GM12878 (cell line): ENCODE results near the gene CD86. TPM values are rescaled to one million over a fixed set of nuclear protein-coding genes. Genes with fewer than 3 reads are reported as not detected.
A peak's percentile ranks its signal among the peaks of the same experiment; 100 is the strongest.

Source experiments
- ATF7 ChIP-seq: fragments of 450-650 bp; IDR thresholded peaks from 2 replicates; pipeline ENCODE4 v1.6.1; 2016; ENCODE audit warnings: low read depth, mild to moderate bottlenecking
- BCL11A ChIP-seq: IDR thresholded peaks from 2 replicates; pipeline ENCODE4 v1.6.1; 2011; ENCODE audit warnings: low read depth, low read length
- BHLHE40 ChIP-seq, 2 experiments: fragments of 450-650 bp in 1 of 2; IDR thresholded peaks; 2 replicates each; pipeline ENCODE4 v1.6.1; 2011 to 2017; ENCODE audit warnings: low read depth in 2 of 2, borderline replicate concordance in 1 of 2, improper control_type of control experiment in 1 of 2, low read length in 1 of 2, mild to moderate bottlenecking in 1 of 2
- CREB1 ChIP-seq: IDR thresholded peaks from 2 replicates; pipeline ENCODE4 v1.6.1; 2012; ENCODE audit warnings: low read depth, mild to moderate bottlenecking, inconsistent platforms
- E2F4 ChIP-seq: IDR thresholded peaks from 2 replicates; pipeline ENCODE4 v1.6.1; 2012; ENCODE audit warnings: low read depth, low read length, improper control_type of control experiment
- GABPA ChIP-seq: IDR thresholded peaks from 2 replicates; pipeline ENCODE4 v1.6.1; 2014; ENCODE audit warnings: antibody characterized with exemption, low read depth, mild to moderate bottlenecking, inconsistent platforms
- GATAD2B ChIP-seq: fragments of 450-650 bp; conservative IDR thresholded peaks from 2 replicates; pipeline ENCODE4 v1.6.1; 2017; ENCODE audit warnings: low read depth, mild to moderate bottlenecking, moderate library complexity
- HCFC1 ChIP-seq: fragments of 150-350 bp; IDR thresholded peaks from 2 replicates; pipeline ENCODE4 v1.6.1; 2014; ENCODE audit warnings: low read length
- HSF1 ChIP-seq: fragments of 150-350 bp; IDR thresholded peaks from 2 replicates; pipeline ENCODE4 v1.6.1; 2014; ENCODE audit warnings: mild to moderate bottlenecking, low read depth, low read length
- JUND ChIP-seq: IDR thresholded peaks from 2 replicates; pipeline ENCODE4 v1.6.1; 2012; ENCODE audit warnings: low read depth, mild to moderate bottlenecking, low read length, improper control_type of control experiment, moderate library complexity
- KLF5 ChIP-seq: fragments of 450-650 bp; IDR thresholded peaks from 2 replicates; pipeline ENCODE4 v1.6.1; 2014; ENCODE audit warnings: mild to moderate bottlenecking; ENCODE audit not compliant: partially characterized antibody
- NFYA ChIP-seq: IDR thresholded peaks from 2 replicates; pipeline ENCODE4 v1.6.1; 2011; ENCODE audit warnings: low read depth, mild to moderate bottlenecking, low read length, improper control_type of control experiment, borderline replicate concordance
- NFYB ChIP-seq: IDR thresholded peaks from 2 replicates; pipeline ENCODE4 v1.6.1; 2011; ENCODE audit warnings: low read depth, mild to moderate bottlenecking, low read length, improper control_type of control experiment, moderate library complexity; ENCODE audit not compliant: insufficient read depth
- NR2C1 ChIP-seq: fragments of 450-650 bp; IDR thresholded peaks from 2 replicates; pipeline ENCODE4 v1.6.1; 2017; ENCODE audit warnings: antibody characterized with exemption, mild to moderate bottlenecking, moderate library complexity
- POLR2A ChIP-seq: IDR thresholded peaks from 2 replicates; pipeline ENCODE4 v1.6.1; 2011; ENCODE audit warnings: low read depth, mild to moderate bottlenecking, low read length
- SMAD1 ChIP-seq: fragments of 450-650 bp; IDR thresholded peaks from 2 replicates; pipeline ENCODE4 v1.6.1; 2018; ENCODE audit warnings: mild to moderate bottlenecking, low read depth; ENCODE audit not compliant: partially characterized antibody
- SPI1 ChIP-seq: IDR thresholded peaks from 2 replicates; pipeline ENCODE4 v1.6.1; 2011; ENCODE audit warnings: low read depth, mild to moderate bottlenecking, low read length, moderate library complexity, borderline replicate concordance; ENCODE audit not compliant: insufficient read depth
- TCF12 ChIP-seq: IDR thresholded peaks from 2 replicates; pipeline ENCODE4 v1.6.1; 2011; ENCODE audit warnings: low read depth, mild to moderate bottlenecking, low read length
- ZNF274 ChIP-seq: IDR thresholded peaks from one replicate; pipeline ENCODE4 v1.8.0; 2011; ENCODE audit not compliant: insufficient read length, insufficient read depth
- polyA plus RNA-seq, 11 experiments: library from polyadenylated mRNA; depleted of rRNA in 4 of 11; unstranded in 6 of 11; stranded (reverse) in 5 of 11; fragments of >200 nt; fragmentation: Nextera tagmentation in 4 of 11; fragmentation: Illumina TruSeq in 1 of 11; extraction: Ambion mirVana in 4 of 11; extraction: Trizol in 1 of 11; gene quantifications; 1 replicate in 1 of 11; 2 replicates in 10 of 11; pipeline versions ENCODE4 v1.2.1 to v1.2.3, GENCODE V29; 2011 to 2016; ENCODE audit warnings: inconsistent platforms in 2 of 11, missing spikeins in 2 of 11, low read depth in 1 of 11
- total RNA-seq, 4 experiments: library from RNA; depleted of rRNA in 3 of 4; stranded (reverse); fragments of >200 nt in 3 of 4; fragmentation: Illumina TruSeq in 1 of 4; extraction: Trizol in 1 of 4; gene quantifications; 2 replicates each; pipeline versions ENCODE4 v1.2.1 to v1.2.3, GENCODE V29; 2013 to 2021
- TF ChIP-seq, protein P1 (sequence below): fragments of 450-650 bp; IDR thresholded peaks from 2 replicates; pipeline ENCODE4 v1.6.1; 2017; ENCODE audit warnings: low read depth, mild to moderate bottlenecking, moderate library complexity
- TF ChIP-seq, protein P2 (sequence below): fragments of 450-650 bp; IDR thresholded peaks from 2 replicates; pipeline ENCODE4 v1.6.1; 2017; ENCODE audit warnings: mild to moderate bottlenecking, moderate library complexity
- TF ChIP-seq, protein P3 (sequence below): IDR thresholded peaks from 2 replicates; pipeline ENCODE4 v1.6.1; 2011; ENCODE audit warnings: low read depth, mild to moderate bottlenecking, low read length, moderate library complexity, borderline replicate concordance; ENCODE audit errors: extremely low read depth

Gene CD86
- total and polyA plus RNA-seq, 10 of the 15 experiments (the other 5 are each of a cell fraction or from before 2014, with no cell fraction given), result 40.9 to 100 (median 55.5) TPM

DNA sequence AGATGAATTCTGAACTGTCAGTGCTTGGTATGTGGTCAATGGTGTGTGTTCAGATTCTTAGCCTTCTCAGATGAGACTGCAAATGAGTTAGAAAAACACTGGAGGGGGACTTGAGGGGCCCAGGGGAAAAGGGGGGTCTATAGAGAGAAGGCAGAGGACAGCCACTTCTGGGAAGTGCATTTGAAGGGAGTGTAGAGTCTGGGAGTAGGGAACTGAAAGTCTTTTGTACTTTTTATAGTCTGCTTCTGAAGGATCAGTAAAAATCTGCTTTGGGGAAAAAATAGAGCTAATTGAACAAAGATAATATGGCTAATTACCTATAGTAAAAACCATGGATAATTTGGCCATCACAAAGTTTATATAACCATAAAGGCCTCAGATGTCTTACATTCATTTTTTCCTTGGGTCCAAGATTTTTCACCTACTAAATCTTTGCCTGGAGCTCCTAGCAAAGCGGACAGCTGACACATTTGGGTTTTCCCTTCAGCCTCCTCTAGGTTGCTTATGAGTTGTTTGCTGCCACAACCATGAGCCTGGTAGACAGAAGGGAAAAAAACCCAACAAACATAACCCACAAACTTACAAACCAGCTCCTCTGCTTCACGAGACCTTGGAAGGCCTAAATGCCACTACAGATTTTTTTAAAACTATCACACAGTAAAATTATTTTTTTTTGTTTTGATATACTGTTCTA is 48.8 kb downstream of the CD86 start (continued):
- no peak for TF ChIP-seq GATAD2B
- peak; percentile 58; the same call in 1 of the 2 replicates for TF ChIP-seq BCL11A
- peak; percentile 47; the same call in 1 of the 2 replicates for TF ChIP-seq TCF12
- TF ChIP-seq ZNF274, result no peak
- TF ChIP-seq KLF5, result no peak
- TF ChIP-seq NR2C1, result no peak
- peak; percentile 69 to 81 for TF ChIP-seq BHLHE40 (IDR thresholded peaks at IDR 0.05; ENCODE audit: borderline replicate concordance in 1 of 2, low read depth in 2 of 2, low read length in 1 of 2)
- TF ChIP-seq HCFC1, result no peak
- no peak for TF ChIP-seq HSF1
- TF ChIP-seq NFYB, result no peak
- TF ChIP-seq GABPA, result no peak
- TF ChIP-seq NFYA, result no peak
- TF ChIP-seq JUND, result no peak
- no peak for TF ChIP-seq SMAD1
- 0 out of 2 replicates have a peak, but pooled peaks have one; percentile 27 for TF ChIP-seq CREB1
- TF ChIP-seq E2F4, result no peak
- TF ChIP-seq, protein P1, sequence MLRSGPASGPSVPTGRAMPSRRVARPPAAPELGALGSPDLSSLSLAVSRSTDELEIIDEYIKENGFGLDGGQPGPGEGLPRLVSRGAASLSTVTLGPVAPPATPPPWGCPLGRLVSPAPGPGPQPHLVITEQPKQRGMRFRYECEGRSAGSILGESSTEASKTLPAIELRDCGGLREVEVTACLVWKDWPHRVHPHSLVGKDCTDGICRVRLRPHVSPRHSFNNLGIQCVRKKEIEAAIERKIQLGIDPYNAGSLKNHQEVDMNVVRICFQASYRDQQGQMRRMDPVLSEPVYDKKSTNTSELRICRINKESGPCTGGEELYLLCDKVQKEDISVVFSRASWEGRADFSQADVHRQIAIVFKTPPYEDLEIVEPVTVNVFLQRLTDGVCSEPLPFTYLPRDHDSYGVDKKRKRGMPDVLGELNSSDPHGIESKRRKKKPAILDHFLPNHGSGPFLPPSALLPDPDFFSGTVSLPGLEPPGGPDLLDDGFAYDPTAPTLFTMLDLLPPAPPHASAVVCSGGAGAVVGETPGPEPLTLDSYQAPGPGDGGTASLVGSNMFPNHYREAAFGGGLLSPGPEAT, result peak; percentile 10; the same call in 1 of the 2 replicates
- TF ChIP-seq, protein P2, sequence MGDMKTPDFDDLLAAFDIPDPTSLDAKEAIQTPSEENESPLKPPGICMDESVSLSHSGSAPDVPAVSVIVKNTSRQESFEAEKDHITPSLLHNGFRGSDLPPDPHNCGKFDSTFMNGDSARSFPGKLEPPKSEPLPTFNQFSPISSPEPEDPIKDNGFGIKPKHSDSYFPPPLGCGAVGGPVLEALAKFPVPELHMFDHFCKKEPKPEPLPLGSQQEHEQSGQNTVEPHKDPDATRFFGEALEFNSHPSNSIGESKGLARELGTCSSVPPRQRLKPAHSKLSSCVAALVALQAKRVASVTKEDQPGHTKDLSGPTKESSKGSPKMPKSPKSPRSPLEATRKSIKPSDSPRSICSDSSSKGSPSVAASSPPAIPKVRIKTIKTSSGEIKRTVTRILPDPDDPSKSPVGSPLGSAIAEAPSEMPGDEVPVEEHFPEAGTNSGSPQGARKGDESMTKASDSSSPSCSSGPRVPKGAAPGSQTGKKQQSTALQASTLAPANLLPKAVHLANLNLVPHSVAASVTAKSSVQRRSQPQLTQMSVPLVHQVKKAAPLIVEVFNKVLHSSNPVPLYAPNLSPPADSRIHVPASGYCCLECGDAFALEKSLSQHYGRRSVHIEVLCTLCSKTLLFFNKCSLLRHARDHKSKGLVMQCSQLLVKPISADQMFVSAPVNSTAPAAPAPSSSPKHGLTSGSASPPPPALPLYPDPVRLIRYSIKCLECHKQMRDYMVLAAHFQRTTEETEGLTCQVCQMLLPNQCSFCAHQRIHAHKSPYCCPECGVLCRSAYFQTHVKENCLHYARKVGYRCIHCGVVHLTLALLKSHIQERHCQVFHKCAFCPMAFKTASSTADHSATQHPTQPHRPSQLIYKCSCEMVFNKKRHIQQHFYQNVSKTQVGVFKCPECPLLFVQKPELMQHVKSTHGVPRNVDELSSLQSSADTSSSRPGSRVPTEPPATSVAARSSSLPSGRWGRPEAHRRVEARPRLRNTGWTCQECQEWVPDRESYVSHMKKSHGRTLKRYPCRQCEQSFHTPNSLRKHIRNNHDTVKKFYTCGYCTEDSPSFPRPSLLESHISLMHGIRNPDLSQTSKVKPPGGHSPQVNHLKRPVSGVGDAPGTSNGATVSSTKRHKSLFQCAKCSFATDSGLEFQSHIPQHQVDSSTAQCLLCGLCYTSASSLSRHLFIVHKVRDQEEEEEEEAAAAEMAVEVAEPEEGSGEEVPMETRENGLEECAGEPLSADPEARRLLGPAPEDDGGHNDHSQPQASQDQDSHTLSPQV, result no peak
- TF ChIP-seq, protein P3, sequence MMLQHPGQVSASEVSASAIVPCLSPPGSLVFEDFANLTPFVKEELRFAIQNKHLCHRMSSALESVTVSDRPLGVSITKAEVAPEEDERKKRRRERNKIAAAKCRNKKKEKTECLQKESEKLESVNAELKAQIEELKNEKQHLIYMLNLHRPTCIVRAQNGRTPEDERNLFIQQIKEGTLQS, result no peak
- TF ChIP-seq SPI1, result peak; percentile 62
- TF ChIP-seq POLR2A, result no peak
- TF ChIP-seq ATF7, result no peak
